RWPE1 (cell line): ENCODE measurements around the gene SLC49A3.
A peak's percentile ranks its signal among the peaks of the same experiment; 100 is the strongest.

Experiments
- CTCF ChIA-PET: fragments of 350-600 bp; sonication (Branson Sonifier 250); formaldehyde crosslinking; extraction: SDS; loops from one replicate; lab custom pipeline; 2021; lab: Yijun Ruan, JAX
- POLR2A ChIA-PET: fragments of 400-600 bp; formaldehyde crosslinking; extraction: SDS; loops from one replicate; lab custom pipeline; 2020; ENCODE audit warnings: antibody characterized with exemption; ENCODE audit not compliant: low non-redundant PET; lab: Yijun Ruan, JAX
- DNase-seq: peaks from one replicate; pipeline ENCODE4 v3.0.0; 2012; ENCODE audit warnings: low spot score
- H3K27ac ChIP-seq: fragments of 450-650 bp; 2 replicates; pipeline ENCODE4 v1.5.1; 2017
- TF ChIP-seq, protein P1 (sequence below): fragments of 450-650 bp; conservative IDR thresholded peaks from 2 replicates; pipeline ENCODE4 v1.5.1; 2017; ENCODE audit warnings: low read depth, mild to moderate bottlenecking

The SLC49A3 gene

GRCh38 chr4:677431-678293 lies 11.3 kb downstream of the SLC49A3 start:
- ChIA-PET CTCF (no interaction called here), POLR2A (no interaction called here)
- peak overlapping the region; percentile 83 for H3K27ac ChIP-seq

DNA sequence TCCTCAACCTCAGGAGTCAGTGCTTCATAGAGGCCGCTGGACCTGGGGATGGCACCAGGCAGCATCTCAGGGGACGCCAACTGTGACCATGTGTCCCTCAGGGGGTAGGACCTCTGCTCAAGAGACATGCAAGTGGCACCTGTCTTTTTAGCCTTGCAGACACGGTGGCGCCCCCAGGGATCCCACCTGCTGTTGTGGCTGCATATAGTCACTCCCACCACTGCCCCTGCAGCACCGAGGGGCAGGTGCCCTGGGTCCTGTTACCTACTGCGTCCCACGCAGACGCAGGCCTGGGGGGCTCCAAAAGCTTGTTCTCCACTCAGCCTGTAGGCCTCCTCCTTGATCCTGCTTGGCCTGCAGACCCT lies 12.1 kb downstream of the SLC49A3 start:
- POLR2A ChIA-PET: no interaction called here
- TF ChIP-seq, protein P1, sequence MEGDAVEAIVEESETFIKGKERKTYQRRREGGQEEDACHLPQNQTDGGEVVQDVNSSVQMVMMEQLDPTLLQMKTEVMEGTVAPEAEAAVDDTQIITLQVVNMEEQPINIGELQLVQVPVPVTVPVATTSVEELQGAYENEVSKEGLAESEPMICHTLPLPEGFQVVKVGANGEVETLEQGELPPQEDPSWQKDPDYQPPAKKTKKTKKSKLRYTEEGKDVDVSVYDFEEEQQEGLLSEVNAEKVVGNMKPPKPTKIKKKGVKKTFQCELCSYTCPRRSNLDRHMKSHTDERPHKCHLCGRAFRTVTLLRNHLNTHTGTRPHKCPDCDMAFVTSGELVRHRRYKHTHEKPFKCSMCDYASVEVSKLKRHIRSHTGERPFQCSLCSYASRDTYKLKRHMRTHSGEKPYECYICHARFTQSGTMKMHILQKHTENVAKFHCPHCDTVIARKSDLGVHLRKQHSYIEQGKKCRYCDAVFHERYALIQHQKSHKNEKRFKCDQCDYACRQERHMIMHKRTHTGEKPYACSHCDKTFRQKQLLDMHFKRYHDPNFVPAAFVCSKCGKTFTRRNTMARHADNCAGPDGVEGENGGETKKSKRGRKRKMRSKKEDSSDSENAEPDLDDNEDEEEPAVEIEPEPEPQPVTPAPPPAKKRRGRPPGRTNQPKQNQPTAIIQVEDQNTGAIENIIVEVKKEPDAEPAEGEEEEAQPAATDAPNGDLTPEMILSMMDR: no peak

More at GRCh38 chr4:677431-678293, 11.3 kb downstream of the SLC49A3 start:
- peak; percentile 48 for DNase-seq
- TF ChIP-seq, protein P1: no peak

GRCh38 chr4:675980-676870 lies 12.7 kb downstream of the SLC49A3 start:
- TF ChIP-seq, protein P1: no peak
- H3K27ac ChIP-seq: peak overlapping the region; percentile 83
- ChIA-PET POLR2A (no interaction called here), CTCF (no interaction called here)
- DNase-seq: no peak

More for the DNA sequence above, 12.1 kb downstream of the SLC49A3 start:
- peak overlapping the region; percentile 83 for H3K27ac ChIP-seq
- DNase-seq: no peak
- CTCF ChIA-PET: no interaction called here

DNA sequence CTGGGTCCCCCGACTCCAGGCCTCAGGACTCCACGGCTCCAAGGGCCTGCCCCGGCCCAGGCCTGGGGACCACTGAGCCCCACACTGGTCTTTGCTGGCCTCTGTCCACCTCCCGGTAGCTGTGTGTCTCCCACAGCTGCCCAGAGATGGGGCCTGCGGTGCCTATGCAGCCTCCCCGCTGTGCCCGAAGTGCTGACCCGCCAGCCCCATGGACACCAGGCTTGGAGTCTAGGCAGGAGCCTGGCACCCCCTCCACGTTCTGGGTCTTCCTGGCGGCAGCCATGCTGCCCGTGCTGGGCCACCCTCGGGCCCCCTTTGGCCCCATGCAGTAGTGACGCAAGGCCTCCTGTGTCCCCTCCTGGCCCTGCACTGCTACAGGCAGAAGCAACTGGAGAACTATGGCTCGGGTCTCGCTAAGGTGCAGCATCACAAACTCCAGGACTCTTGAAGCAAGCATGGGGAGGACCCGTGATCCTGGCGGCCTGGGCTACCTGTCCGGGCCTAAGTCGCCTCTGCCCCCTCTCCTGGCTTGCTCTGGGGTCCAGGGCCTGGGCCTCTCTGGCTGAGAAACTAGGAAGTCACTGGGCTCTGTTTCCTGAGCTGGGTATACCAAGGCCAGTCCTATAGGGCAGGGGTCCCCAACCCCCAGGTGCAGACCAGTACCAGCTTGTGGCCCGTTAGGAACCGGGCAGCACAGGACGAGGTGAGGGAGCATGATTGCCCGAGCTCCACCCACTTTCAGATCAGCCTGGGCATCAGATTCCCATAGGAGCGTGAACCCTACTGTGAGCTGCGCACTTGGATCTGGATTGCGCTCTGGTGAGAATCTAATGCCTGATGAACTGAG lies 13.7 kb downstream of the SLC49A3 start:
- ChIA-PET POLR2A (no interaction called here), CTCF (interaction anchor here (0.9 kb wide), 1 partner anchor 98 kb away, joined by 3 read pairs; no protein-coding TSS in a partner anchor)
- H3K27ac ChIP-seq: peak overlapping the region; percentile 83
- DNase-seq: no peak
- TF ChIP-seq, protein P1: no peak

DNA sequence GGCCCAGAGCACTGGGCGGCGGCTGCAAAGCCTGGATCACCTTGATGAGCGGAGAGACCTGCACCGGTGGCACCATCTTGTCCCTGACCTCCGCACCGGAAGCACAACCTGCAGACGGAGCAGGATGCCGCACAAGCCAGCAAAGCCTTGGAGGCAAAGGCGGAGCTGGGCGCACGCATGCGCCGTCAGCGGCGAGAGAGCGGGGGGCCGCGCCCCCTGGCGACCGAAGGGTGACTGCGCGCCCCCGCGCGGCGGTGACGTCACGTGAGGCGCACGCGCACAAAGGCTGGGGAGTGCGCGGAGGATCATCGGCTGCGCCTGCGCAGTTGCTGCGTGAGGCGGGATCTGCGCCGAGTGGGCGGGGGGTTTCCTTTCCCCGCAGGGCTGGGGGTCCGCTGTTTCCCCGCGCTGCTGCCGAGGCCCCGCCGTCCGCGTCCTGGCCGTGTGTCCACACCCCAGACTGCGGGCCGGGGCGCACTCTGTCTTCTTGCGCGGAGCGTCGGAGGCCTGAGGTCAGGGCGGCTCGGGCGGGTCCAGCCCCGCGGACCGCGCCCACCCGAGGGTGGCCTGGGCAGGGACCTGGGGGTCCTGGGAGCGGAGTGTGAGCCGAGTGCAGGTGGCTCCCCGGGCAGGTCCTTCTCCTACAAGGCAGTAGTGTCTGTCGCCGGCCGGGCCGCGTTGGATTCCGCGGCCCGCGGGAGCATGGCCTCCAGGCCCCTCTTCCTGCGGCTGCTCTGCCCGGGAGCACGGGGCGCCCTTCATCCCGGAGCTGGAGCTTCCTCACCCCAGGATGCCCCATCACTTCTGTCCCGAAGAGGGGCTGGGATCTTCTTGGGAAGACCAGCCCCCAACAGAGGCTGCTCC lies 14.5 kb downstream of the SLC49A3 start, which contains the start of the genes ATP5ME and MYL5:
ATP5ME (minus strand) TSS at position 105 of the 864 bp plus-strand sequence; CDS start at position 76, 29 bp downstream.
MYL5 (plus strand) TSS at position 371 of the 864 bp plus-strand sequence. CDS start 3,485 bp downstream, outside the sequence.
- H3K27ac ChIP-seq: peak within 1 kb of the TSS; percentile 83
- POLR2A ChIA-PET: no interaction called here
- CTCF ChIA-PET: interaction anchor here (0.7 to 0.9 kb wide), 2 partner anchors 54 to 98 kb away, joined by 3 to 4 read pairs; no protein-coding TSS in a partner anchor
- TF ChIP-seq, protein P1: peak; percentile 88
- peak; percentile 99 for DNase-seq
